ENCODE results near the gene CPB2. TPM values are rescaled to one million over a fixed set of nuclear protein-coding genes. Genes with fewer than 3 reads are reported as not detected.

Gene CPB2
- total and polyA plus RNA-seq, 3 donors from 2014 or later, result not detected

DNA sequence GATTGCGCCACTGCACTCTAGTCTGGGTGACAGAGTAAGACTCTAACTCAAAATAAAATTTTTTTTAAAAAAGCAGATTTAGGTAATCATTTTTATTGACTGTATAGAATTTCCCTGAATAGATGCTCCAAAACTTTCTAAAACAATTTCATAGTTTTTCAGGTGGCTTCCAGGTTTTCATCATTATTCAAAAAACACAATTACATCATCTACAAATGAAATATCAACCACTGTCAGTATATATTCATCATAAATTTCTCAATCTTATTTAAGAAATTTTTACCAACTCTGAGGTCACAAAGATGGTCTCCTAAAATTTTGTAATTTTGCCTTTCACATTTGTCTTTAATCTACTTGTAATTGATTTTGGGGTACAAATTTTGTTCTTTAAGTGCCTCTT is 100.3 kb downstream of the CPB2 start:
- Histone ChIP-seq H3K27ac (no peak overlapping the region), H3K27me3 (no peaks in the 10 kb centered on the region), H3K4me1 (no peaks in the 10 kb centered on the region), H3K4me3 (no peak overlapping the region), H3K9me3 (no peaks in the 10 kb centered on the region), H3K36me3 (ENCODE audit: low read depth, missing control alignments) (no peaks in the 10 kb centered on the region)
- no peak for TF ChIP-seq POLR2A (IDR thresholded peaks at IDR 0.05)
- 95 to 100% methylated on average over 1 of the region's 1 CpG for WGBS, 2 donors
- no peak for DNase-seq
- intact Hi-C loops (cut with DNase I; ENCODE audit: low total_unique reads), result no loop called here

Other genes with a start within 250 kb of the CPB2 start
- 10 to 100 TPM; 36.8 to 43.7 TPM for gene ZC3H13, start 52.3 kb downstream of the CPB2 start, total RNA-seq
- 10.2 TPM for gene ZC3H13, start 52.3 kb downstream of the CPB2 start, polyA plus RNA-seq (ENCODE audit: insufficient read depth, low read depth, low replicate concordance)
- 10 to 100 TPM; 24.1 to 48.7 TPM for gene LCP1, start 77.1 kb upstream of the CPB2 start, total RNA-seq
- 80.5 TPM for gene LCP1, start 77.1 kb upstream of the CPB2 start, polyA plus RNA-seq (ENCODE audit: insufficient read depth, low read depth, low replicate concordance)
- gene LRRC63, start 106.9 kb upstream of the CPB2 start, total RNA-seq, result 1 to 10 TPM; 4.6 to 9.4 TPM
- gene LRRC63, start 106.9 kb upstream of the CPB2 start, polyA plus RNA-seq (ENCODE audit: insufficient read depth, low read depth, low replicate concordance), result 7.0 TPM

All from testis (tissue), 3 donors.